GM12864 (cell line): ENCODE measurements around the gene NETO2.

Source experiments
- DNase-seq: peaks from one replicate; pipeline ENCODE4 v3.0.0-alpha.2; 2011; ENCODE audit warnings: low read depth
- H3K4me3 ChIP-seq: 2 replicates; pipeline ENCODE4 v1.5.1; 2011; ENCODE audit warnings: mild to moderate bottlenecking, low read depth, low read length, control low read depth
- TF ChIP-seq, protein P1 (sequence below): IDR thresholded peaks from 2 replicates; pipeline ENCODE4 v1.5.1; 2011; ENCODE audit warnings: low read depth, mild to moderate bottlenecking, moderate library complexity, low read length, control low read depth, inconsistent platforms; ENCODE audit errors: missing control alignments

The NETO2 gene

GRCh38 chr16:47043970-47044684 lies 99.6 kb downstream of the NETO2 start:
- no peak for DNase-seq
- TF ChIP-seq, protein P1, sequence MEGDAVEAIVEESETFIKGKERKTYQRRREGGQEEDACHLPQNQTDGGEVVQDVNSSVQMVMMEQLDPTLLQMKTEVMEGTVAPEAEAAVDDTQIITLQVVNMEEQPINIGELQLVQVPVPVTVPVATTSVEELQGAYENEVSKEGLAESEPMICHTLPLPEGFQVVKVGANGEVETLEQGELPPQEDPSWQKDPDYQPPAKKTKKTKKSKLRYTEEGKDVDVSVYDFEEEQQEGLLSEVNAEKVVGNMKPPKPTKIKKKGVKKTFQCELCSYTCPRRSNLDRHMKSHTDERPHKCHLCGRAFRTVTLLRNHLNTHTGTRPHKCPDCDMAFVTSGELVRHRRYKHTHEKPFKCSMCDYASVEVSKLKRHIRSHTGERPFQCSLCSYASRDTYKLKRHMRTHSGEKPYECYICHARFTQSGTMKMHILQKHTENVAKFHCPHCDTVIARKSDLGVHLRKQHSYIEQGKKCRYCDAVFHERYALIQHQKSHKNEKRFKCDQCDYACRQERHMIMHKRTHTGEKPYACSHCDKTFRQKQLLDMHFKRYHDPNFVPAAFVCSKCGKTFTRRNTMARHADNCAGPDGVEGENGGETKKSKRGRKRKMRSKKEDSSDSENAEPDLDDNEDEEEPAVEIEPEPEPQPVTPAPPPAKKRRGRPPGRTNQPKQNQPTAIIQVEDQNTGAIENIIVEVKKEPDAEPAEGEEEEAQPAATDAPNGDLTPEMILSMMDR, result no peak
- H3K4me3 ChIP-seq, result no peak overlapping the region

DNA sequence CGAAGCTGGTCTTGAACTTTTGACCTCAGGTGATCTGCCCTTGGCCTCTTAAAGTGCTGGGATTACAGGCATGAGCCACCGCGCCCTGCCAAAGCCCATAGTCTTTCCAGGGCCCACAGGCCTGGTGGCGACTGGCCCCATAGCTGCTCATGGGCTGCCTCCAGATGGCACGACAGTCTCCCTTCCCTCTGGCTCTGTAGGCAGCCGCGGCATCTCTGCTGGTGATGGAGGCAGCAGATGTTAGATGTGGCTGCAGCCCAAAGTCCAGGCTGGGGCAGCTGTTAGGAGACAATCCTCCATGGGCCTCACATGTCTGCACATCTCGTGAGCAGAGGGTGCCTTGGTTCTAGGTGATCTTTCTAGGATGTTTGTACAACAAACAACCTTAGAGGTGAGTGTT lies 100.5 kb downstream of the NETO2 start:
- TF ChIP-seq, protein P1, result no peak
- no peak for DNase-seq
- no peak overlapping the region for H3K4me3 ChIP-seq

DNA sequence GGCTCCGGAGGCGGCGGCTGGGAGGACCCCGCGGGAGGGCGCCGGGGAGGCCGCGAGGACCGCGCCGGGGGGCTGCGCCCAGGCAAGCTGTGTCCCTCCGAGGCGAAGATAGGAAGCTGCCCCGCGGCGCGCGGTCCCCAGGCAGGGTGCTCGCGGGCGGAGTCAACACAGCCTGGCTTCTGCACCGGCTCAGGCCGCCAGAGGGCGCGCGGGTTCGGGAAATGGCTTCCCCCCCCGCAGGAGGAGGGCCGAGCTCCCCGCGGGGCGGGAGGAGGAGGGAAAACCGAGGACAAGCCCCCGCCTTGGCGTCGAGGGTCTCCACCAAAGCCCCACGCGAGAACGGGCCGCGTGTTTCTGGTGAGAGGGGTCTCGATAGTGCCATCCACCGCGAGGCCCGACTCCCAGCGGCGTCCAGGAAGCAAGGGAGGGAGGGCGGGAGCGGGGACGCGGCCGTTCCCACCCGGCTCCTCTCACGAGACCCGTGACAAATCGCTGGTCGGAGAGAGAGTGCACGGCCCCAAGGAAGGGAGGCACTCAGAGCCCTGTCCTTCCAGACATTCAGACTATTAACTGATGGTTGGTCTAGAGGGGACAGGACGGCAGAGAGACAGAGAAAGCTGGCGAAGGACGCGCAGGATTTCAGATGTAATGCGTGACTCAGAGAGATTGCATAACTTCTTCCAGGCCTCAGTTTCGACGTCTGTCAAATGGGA lies 105.8 kb downstream of the NETO2 start:
- TF ChIP-seq, protein P1, result peak; percentile 91
- H3K4me3 ChIP-seq, result peak overlapping the region; percentile 66
- no peak for DNase-seq

DNA sequence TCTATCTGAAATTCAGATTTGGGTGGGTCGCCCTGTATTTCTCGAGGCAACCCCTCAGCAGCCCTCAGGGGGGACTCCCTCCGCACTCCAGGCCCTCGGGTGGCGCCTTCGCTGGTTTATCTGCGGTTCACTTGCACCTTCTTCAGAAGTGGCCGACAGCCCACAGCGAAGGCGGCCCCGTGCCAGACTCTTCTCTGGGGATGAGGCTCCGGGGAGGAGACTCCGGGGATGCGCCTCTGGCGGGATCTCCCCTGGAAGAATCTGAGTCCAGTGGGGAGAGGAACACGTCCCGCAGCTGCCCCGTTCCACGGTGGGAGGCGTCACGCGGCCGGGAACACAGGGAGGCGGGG lies 106.4 kb downstream of the NETO2 start:
- TF ChIP-seq, protein P1, result peak; percentile 10
- DNase-seq, result no peak
- H3K4me3 ChIP-seq, result peak overlapping the region; percentile 66

- no peak for DNase-seq
- TF ChIP-seq, protein P1, result peak; percentile 31
- H3K4me3 ChIP-seq, result no peak overlapping the region
Observed at GRCh38 chr16:47036201-47036600, 107.5 kb downstream of the NETO2 start.

- no peak overlapping the region for H3K4me3 ChIP-seq
- TF ChIP-seq, protein P1, result no peak
- DNase-seq, result no peak
Observed at GRCh38 chr16:47035436-47035835, 108.3 kb downstream of the NETO2 start.
